Testis (tissue), 2 donors: Measurements from ENCODE around the gene SLC22A6.

ENCODE experiments used
- POLR2A ChIP-seq: fragments of 450-650 bp; IDR thresholded peaks from one replicate; pipeline ENCODE4 v1.6.1; 2017; ENCODE audit warnings: antibody characterized with exemption, mild to moderate bottlenecking, moderate library complexity
- TF ChIP-seq, protein P1 (sequence below), 3 experiments: fragments of 450-650 bp in 2 of 3; fragments of 200-600 bp in 1 of 3; sonication (generic) in 1 of 3; IDR thresholded peaks; one replicate each; pipeline ENCODE4 v1.5.1; 2016 to 2019; ENCODE audit warnings: antibody characterized with exemption in 3 of 3, mild to moderate bottlenecking in 2 of 3, moderate library complexity in 1 of 3

DNA sequence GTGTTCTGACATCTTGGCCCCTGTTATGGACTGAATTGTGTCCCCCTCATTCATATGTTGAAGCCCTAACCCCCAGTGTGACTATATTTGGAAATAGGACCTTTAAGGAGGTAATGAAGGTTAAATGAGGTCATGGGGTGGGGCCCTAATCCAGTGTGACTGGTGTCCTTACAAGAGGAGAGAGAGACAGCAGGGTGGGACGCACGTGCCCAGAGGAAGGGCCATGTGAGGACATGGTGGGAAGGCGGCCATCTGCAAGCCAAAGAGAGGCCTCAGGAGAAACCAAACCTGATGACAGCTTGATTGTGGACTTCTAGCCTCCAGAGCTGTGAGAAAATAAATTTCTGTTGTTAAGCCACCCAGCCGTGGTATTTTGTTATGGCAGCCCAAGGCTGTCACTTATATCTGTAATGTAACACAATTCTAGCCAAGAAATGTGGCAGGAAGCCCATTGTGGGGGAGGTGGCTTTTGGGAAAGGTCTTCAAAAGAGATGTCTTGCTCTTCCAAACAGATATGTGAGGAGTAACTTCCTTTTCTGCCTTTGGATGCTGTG is 23.7 kb downstream of the SLC22A6 start:
- TF ChIP-seq, protein P1, sequence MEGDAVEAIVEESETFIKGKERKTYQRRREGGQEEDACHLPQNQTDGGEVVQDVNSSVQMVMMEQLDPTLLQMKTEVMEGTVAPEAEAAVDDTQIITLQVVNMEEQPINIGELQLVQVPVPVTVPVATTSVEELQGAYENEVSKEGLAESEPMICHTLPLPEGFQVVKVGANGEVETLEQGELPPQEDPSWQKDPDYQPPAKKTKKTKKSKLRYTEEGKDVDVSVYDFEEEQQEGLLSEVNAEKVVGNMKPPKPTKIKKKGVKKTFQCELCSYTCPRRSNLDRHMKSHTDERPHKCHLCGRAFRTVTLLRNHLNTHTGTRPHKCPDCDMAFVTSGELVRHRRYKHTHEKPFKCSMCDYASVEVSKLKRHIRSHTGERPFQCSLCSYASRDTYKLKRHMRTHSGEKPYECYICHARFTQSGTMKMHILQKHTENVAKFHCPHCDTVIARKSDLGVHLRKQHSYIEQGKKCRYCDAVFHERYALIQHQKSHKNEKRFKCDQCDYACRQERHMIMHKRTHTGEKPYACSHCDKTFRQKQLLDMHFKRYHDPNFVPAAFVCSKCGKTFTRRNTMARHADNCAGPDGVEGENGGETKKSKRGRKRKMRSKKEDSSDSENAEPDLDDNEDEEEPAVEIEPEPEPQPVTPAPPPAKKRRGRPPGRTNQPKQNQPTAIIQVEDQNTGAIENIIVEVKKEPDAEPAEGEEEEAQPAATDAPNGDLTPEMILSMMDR (IDR thresholded peaks at IDR 0.05) = no peak
- TF ChIP-seq POLR2A = no peak
